CD4-positive, alpha-beta T cell treated with Interleukin-6 for 4 hours (primary cell): ENCODE measurements around the gene MOB3B.

Experiments
- DNase-seq: peaks from one replicate; pipeline ENCODE4 v3.0.0-alpha.2; 2020; ENCODE audit warnings: mixed read lengths

MOB3B gene

GRCh38 chr9:27333241-27334052 lies 196.2 kb downstream of the MOB3B start:
- DNase-seq: peak; percentile 57

DNA sequence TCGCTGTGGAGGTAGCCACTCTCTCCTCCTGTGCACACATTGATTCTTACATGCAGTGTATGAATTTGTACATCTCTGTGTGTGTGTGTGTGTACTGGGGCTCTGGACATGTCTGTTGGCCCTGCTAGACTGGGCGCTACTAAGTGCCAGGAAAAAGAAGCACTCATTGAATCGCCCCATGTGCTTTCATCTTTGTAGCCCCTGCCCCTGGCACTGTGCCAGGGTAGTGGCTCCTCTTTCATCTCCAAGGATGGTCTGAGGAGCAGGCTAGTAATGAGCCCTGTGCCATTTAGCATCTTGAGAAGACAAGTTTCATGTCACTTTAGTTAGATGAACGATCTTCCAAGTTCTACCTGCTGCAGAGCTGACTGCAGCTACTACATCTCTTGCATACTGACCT lies 198.2 kb downstream of the MOB3B start:
- DNase-seq: no peak

DNA sequence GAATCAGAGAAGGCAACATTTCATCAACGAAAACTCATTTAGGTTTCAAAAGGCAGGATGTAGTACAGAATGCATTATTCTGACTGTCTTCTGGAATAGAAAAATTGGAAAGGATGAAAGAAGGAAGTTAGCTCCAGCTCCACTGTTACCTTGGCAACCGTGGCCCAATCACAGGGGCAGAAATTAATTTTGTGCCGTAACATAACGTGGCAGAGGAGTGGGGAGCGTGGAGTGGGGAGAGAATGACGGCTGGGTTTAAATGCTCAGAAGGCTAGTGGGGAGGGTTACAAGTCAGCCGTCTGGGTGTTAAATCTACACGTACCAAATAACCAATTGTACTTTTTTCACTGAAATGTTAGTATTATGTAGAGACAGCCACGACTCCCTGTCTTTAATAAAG lies 200.3 kb downstream of the MOB3B start:
- DNase-seq: no peak

DNA sequence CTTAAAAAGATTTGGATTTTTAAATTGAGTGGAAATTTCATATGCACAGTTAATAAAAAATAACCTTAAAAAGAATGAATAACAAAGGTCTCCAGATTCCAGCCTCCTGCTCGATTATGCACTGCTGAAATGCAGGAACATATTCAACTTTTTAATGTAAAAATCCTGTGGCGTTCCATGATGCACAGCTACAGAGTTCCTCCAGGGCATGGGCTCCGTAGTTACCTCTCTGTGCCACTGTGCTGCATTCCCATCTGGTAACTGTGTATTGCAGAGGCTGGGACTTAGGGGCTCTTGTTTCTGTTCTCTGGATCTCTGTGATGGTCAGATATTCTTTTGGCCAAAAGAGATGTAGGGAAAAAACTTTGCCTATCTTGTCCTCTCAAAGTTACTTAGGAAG lies 201.1 kb downstream of the MOB3B start:
- no peak for DNase-seq

DNA sequence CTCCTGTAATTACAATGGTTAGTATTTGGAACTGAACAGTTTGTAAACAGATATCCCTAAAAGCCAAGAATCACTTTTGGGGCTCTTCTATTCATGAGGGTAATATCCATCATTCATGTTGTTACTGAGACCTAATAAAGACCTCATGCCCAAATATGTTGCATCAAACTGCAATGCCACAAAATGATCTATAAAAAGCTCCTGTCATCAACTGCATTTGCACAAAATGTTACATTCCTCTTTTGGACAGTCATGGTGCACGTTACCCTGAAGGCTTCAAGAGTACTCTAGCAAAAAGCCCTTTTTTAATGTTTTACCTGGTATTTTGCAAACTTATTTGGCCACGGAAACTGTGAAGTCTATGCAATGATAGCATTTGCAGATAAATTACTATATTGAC lies 218.4 kb downstream of the MOB3B start:
- no peak for DNase-seq

GRCh38 chr9:27310582-27310981 lies 219.0 kb downstream of the MOB3B start:
- DNase-seq: no peak

DNA sequence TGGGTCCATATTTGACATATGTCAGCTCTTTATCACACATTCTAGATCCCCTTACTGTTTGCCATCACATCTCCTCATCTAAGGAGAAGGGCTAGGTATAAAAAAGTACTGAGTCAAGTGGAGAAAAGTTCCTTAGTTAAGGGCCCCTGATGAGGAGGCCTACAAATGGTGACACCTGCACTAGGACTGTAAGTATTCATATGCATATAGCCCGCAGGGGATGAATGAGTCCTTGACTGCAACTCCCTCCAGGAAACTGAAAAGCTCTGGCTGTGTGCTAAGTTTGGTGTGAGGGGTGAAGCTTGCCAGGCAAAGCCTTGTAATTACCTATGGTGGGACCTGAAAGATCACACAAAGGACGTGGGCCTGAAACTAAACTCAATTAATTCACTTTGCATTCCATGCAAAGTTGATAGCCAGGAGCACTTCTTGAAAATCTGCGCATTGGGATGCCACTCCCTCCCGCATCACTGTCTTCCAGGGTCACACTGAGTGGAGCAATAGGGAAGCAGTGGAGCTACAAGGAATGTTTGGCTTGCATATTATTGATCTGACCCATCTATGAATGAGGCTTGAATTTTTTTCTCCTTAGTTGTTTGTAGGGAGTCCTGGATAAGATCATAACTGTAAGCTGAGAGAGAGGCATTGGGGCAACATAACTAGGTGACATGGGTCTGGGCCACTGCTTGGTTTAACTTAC lies 220.8 kb downstream of the MOB3B start:
- no peak for DNase-seq

GRCh38 chr9:27304521-27304920 lies 225.1 kb downstream of the MOB3B start:
- no peak for DNase-seq

DNA sequence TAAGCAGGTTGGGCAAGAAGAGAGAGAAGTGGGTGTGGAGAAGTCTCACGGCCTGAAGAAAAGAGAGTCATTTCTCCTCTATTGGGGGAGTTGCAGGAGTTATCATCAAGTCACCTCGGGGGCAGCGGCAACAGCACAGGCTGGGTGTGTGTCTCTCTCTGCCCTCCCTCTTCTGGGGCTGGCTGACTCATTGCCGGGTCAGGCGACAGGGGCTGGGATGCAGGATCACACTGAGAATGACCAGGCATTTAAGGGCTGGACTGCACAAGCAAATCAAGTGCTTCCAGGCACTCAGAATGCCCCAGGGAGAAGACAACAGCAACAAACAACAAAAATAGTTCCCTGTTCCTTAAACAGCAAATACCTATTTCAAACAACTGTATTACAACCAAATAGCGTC lies 226.4 kb downstream of the MOB3B start:
- DNase-seq: no peak

DNA sequence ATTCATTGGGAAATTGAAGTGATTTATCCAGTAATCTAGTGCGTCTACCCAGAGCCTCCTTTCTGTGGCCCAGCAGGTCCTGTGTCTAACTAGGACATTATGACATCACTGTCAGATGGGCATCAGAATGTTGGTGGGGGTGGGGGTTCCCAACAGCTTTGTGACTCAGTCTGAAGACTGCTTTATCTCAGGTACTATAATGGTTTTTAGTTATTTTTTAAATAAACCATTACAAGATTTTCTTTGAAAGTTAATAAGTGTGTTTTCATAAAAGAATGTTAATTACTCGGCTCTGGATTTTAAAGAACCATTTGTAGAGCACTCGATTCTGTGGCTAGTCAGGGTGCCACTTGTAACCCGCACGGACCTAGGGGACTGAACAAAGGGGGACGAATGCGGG lies 232.6 kb downstream of the MOB3B start, which contains the start of gene EQTN:
EQTN (minus strand) TSS at position 101 of the 400 bp plus-strand sequence; CDS start at position 6, 95 bp downstream.
- no peak for DNase-seq

DNA sequence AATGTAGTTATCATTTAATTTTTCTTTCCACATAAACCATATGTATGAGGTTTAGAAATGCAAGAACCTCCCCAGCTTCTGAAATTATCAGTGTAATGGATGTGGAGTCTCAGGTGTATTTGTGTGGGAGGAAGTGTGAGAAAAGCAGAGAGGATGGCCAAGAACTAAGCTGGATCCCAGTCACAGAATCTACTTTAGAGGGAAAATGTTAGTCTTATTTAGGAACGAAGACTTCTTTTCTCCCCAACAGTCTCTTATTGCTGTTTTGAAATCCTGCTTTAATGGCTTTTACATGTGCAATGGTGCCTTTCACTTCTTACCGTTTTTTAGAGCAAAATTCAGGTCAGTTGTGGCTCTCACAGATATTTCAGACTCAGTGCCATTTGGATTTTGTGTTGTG lies 235.6 kb downstream of the MOB3B start:
- no peak for DNase-seq

DNA sequence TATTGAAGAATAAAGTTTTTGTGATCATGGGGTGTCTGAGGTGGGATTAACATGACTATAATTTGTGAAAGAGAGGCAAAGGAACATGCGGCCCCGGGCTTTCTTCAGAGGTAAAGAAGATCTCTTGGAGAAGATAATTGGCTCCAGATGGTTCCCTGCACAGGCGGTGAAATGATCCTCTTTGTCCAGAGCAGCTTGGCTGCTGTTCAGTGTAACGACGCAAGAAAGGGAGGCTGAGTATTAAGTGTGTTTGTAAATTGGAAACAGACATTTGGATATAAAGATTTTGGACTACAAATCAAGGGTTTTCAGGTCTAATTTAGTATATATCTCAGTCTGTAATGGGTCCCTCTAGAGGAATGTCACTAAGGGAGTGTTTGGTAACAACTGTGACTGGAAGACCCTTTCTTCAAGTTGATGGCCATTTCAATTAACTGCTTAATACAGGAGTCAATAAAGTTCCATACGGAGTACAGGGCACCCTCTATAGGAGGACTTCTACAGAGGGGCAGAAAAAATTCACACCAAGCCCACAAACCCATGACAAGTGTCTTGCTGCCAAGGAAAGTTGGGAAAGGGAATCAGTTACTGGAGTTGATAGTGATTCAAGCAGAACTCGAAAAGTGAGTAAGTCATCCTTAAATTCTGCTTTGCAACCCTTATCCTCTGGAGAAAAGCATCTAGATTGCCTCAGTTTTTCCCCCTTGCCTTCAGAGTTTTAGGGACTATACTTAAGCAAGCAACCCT lies 236.8 kb downstream of the MOB3B start:
- DNase-seq: no peak

DNA sequence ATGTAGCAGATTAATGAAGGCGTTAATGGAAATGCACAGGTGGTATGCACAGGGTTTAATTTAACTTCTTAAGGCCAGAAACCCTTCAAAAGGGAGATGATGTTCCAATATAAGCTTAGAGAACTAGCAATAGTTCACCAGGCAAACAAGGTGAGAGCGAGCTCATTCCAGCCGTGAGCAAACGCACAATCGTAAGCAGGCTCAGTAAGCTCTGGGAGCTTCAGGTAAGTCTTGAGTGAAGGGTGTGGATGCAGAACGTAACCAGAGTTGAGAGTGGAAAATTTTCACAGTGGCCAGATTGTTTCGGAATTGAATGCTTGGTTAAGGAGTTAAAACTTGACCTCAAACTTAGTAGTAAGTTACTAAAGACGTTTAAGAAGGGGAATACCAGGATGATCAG lies 238.3 kb downstream of the MOB3B start:
- no peak for DNase-seq

DNA sequence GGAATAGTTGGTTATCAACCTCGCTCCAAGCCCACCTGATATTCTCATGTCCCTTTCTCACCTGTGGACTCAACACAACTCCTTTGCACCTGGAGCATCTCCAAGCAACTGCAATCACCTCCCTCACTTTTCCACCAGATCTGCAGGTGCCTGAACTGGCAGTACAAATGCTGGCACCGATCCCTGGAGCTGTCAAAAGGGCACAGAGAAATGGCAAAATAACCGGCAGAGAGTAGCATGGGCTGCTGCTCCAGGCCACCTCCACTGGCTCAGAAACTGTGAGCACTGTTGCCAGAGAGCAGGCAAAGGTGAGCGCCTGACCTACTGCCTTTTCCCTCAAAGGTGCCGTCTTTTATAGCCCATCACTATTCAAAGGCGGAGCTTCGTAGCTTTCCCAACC lies 247.3 kb downstream of the MOB3B start:
- no peak for DNase-seq

DNA sequence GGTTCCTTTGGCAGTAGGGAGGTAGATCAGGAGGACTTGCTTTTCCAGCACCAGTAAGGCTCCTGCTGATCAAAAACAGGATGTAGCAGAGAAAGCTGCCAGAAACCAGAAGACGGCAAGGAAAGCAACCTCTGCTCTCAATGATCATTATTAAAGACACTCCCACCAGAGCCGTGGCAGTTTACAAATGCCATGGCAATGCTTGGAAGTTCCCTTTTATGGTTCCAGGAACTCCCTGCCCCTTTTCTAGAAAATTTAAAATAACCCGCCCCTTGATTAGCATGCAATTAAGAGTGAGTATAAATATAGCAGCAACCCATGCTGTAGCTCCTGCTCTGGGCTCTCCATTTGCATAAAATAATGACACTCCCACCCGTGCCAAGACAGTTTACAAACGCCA lies 248.8 kb downstream of the MOB3B start:
- DNase-seq: no peak

DNA sequence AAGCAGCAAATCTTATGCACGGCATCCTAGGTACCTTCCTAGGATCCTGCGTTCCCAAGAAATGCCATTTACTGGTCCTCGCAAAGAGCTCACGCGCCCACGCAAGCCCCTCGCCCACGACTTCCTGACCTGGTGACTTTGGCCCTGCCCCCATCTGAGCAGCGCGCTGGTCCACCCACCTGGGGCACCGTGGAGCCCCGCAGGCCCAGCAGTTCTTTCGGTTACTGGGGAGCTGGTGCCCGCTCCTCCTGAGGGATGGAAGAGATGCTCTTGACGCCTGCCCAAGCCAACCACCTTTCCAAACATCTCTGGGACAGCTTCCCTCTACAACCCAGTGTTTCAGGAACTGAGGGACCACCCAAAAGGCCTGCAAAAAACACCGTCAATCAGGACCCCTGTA lies 249.4 kb downstream of the MOB3B start:
- no peak for DNase-seq

GRCh38 chr9:27279611-27280010 lies 250.0 kb downstream of the MOB3B start:
- DNase-seq: no peak

DNA sequence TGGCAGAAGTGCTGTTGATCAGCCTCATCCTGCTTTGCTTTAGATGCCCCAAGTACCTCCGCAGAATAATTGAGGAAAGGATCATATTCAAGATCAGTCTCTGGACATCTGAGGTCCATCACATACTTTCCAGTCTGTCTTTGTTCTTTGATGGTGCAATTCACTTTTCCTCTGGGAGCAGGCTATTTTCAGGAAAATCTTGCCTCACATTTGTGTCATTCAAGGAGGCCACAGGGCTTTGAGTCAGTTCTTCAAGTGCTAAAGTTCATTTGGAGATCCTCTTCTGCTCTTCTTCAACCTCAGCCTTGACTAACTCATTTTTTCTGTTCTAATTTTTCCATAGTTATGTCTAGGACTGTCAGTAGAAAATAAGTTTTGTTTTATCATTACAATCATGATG lies 251.2 kb downstream of the MOB3B start:
- no peak for DNase-seq

DNA sequence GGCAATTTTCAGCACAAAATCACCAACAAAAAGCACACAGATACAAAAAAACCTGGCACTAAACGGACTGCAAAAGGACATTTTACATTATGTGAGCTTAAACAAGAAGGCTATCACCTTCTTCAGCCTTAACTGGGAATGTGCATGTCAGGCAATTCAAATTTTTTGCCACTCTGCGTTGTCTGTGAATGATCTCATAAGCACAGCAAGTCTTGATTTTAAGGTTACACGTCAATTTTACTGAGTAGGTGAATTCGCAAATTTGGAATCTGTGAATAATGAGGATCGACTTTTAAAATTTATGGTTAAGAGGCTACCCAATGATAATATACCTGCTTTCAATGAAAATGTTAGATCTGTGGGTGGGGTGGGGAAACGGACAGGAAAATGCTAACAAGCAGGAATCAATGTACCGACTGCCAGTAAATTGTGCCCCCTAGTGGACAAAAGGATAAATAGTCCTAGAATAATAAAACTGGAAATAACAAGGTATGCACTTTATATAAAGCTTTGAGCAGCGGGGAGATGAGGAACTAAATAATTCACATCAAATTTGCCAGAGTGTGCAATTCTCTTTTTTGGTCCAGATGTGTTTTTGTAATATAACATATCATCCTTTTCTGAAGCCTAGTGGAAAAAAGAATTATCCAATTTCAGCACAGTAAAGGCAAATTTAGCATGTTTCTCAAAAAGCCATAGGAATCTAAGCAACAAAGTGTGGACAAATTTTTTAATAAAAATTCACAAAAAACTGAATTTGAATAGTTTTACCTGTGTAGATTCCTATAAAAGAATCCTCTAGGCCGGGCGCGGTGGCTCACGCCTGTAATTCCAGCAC lies 253.2 kb downstream of the MOB3B start:
- peak; percentile 7 for DNase-seq
